Spleen (tissue), 11 donors: ENCODE data around the gene STXBP6. TPM values are rescaled to one million over a fixed set of nuclear protein-coding genes. Genes with fewer than 3 reads are reported as not detected.

Source experiments
- DNase-seq: peaks from one replicate; pipeline ENCODE4 v3.0.0-alpha.2; 2020
- H3K27ac ChIP-seq, 8 donors: fragments of 200-600 bp; sonication (generic) in 7 of 8; 1 replicate in 4 of 8; 2 replicates in 4 of 8; pipeline versions ENCODE4 v1.5.0 to v1.8.0; 2016 to 2021; ENCODE audit warnings: inconsistent platforms in 4 of 8, mild to moderate bottlenecking in 4 of 8, moderate library complexity in 1 of 8
- H3K27me3 ChIP-seq, 7 donors: fragments of 200-600 bp; sonication (generic) in 6 of 7; replicated peaks in 1 of 7; 1 replicate in 4 of 7; 2 replicates in 3 of 7; pipeline versions ENCODE4 v1.5.0 to v1.8.0; 2016 to 2021; ENCODE audit warnings: inconsistent platforms in 3 of 7, mild to moderate bottlenecking in 1 of 7
- H3K36me3 ChIP-seq, 6 donors: fragments of 200-600 bp; sonication (generic) in 5 of 6; 1 replicate in 4 of 6; 2 replicates in 2 of 6; pipeline versions ENCODE4 v1.5.0 to v1.8.0; 2016 to 2021; ENCODE audit warnings: inconsistent platforms in 2 of 6
- H3K4me1 ChIP-seq, 6 donors: fragments of 200-600 bp; sonication (generic) in 5 of 6; 1 replicate in 3 of 6; 2 replicates in 3 of 6; pipeline versions ENCODE4 v1.5.0 to v1.8.0; 2016 to 2021; ENCODE audit warnings: inconsistent platforms in 3 of 6
- H3K4me3 ChIP-seq, 8 donors: fragments of 200-600 bp; sonication (generic) in 7 of 8; 1 replicate in 4 of 8; 2 replicates in 4 of 8; pipeline versions ENCODE4 v1.5.0 to v1.8.0; 2016 to 2021; ENCODE audit warnings: inconsistent platforms in 4 of 8, mild to moderate bottlenecking in 4 of 8, moderate library complexity in 2 of 8
- H3K9me3 ChIP-seq, 8 donors: fragments of 200-600 bp; sonication (generic) in 7 of 8; 1 replicate in 4 of 8; 2 replicates in 4 of 8; pipeline versions ENCODE4 v1.5.0 to v1.8.0; 2016 to 2021; ENCODE audit warnings: inconsistent platforms in 4 of 8
- POLR2A ChIP-seq, 3 donors: fragments of 450-650 bp; IDR thresholded peaks; one replicate each; pipeline ENCODE4 v1.5.1; 2017; ENCODE audit warnings: antibody characterized with exemption in 3 of 3, mild to moderate bottlenecking in 1 of 3
- POLR2AphosphoS5 ChIP-seq, 3 donors: sonication (generic); formaldehyde crosslinking; IDR thresholded peaks; one replicate each; pipeline ENCODE4 v1.5.1; 2017; ENCODE audit warnings: antibody characterized with exemption in 3 of 3
- WGBS, 5 donors: extraction: QIAGEN DNeasy Blood & Tissue Kit in 3 of 5; methylation state at CpG; one replicate each; pipeline versions ENCODE4 v1.1.5 to v1.1.7; 2013 to 2018; 5-methylcytosine and 5-hydroxymethylcytosine counted together
- intact Hi-C: fragments of 100-400 bp; cut with DNase I; formaldehyde crosslinking; loops from one replicate; pipeline ENCODE4 v1.15.0; 2023; ENCODE audit warnings: low total_unique reads
- polyA plus RNA-seq, 3 donors: library from polyadenylated mRNA; stranded (reverse); fragments of 200-250 nt; gene quantifications; one replicate each; pipeline ENCODE4 v1.2.1, GENCODE V29; 2013
- total RNA-seq, 7 donors: library from RNA; depleted of rRNA in 3 of 7; stranded (reverse); fragments of >200 nt in 3 of 7; fragmentation: NEBNext Ultra II Directional in 4 of 7; extraction: Animal tissue kit (Norgen Biotek cat#: 25700) in 4 of 7; gene quantifications; one replicate each; pipeline versions ENCODE4 v1.1.0 to v1.2.1, GENCODE V29; 2016 to 2021
- TF ChIP-seq, protein P1 (sequence below), 11 experiments: fragments of 200-600 bp in 7 of 11; fragments of 450-650 bp in 4 of 11; sonication (generic) in 4 of 11; IDR thresholded peaks in 8 of 11; conservative IDR thresholded peaks in 3 of 11; 1 replicate in 7 of 11; 2 replicates in 4 of 11; pipeline versions ENCODE4 v1.4.0 to v1.8.0; 2016 to 2021; ENCODE audit warnings: antibody characterized with exemption in 11 of 11, inconsistent platforms in 4 of 11, mild to moderate bottlenecking in 1 of 11
- donor health status: healthy with polysubstance abuse.
- donor health status: DM: no; HTN: no; CAD: no; lungs with moderate emphysema.
- donor health status: DM: no; HTN: no; CAD: no.
- donor health status: Bipolar disorder and iron deficiency.
- donor health status: healthy.
- donor health status: DM: no; HTN: no; CAD: no.
- donor health status: DM: yes; HTN: yes; CAD: no.

STXBP6 gene
- total and polyA plus RNA-seq, 10 donors, result 0.76 to 1.4 (median 0.87) TPM

DNA sequence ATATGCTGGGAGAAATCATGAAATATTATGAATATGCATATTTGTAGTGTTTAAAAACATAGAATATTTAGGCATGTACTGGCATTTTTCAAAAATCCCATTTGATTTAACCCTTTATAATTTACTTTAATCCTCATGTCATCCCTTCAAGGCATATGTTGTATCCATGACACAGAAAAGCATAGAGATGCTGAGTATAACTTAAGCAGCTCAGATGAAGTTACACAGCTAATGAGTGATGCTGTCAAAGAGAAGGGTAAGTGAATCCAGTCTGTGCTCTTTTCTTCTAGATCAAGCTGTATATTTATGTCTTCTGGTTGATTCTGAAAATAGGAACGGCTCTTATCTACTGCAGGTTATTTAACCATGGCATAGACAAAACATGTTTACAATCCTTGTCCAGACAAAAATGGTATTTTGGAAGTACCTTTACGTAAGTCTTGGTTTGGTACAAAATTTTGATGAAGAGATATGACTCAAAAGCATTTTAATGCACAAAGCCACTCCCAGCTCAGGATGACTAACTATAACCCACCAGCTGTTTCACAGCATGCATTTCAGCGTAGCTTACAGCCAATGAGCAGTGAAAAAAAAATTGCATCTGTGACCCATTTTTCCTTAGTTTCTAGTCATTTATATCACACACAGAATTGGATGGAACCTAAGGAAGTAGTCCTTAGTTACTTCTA is 201.7 kb downstream of the STXBP6 start:
- TF ChIP-seq POLR2A (IDR thresholded peaks at IDR 0.05) (no peak), POLR2AphosphoS5 (IDR thresholded peaks at IDR 0.05) (no peak)
- TF ChIP-seq, protein P1, sequence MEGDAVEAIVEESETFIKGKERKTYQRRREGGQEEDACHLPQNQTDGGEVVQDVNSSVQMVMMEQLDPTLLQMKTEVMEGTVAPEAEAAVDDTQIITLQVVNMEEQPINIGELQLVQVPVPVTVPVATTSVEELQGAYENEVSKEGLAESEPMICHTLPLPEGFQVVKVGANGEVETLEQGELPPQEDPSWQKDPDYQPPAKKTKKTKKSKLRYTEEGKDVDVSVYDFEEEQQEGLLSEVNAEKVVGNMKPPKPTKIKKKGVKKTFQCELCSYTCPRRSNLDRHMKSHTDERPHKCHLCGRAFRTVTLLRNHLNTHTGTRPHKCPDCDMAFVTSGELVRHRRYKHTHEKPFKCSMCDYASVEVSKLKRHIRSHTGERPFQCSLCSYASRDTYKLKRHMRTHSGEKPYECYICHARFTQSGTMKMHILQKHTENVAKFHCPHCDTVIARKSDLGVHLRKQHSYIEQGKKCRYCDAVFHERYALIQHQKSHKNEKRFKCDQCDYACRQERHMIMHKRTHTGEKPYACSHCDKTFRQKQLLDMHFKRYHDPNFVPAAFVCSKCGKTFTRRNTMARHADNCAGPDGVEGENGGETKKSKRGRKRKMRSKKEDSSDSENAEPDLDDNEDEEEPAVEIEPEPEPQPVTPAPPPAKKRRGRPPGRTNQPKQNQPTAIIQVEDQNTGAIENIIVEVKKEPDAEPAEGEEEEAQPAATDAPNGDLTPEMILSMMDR (IDR thresholded peaks at IDR 0.05 in 8 of 11, conservative IDR thresholded peaks at IDR 0.05 in 3 of 11), result no peak
- WGBS, 5 donors, result 70 to 91% (median 82%) methylated on average over 3 of the region's 3 CpGs
- Histone ChIP-seq H3K4me3 (no peak overlapping the region), H3K4me1 (no peaks in the 10 kb centered on the region), H3K27ac (no peak overlapping the region), H3K27me3 (peaks cover 0 to 4% (median 0%) of the 10 kb centered on the region in 7 donors), H3K36me3 (no peaks in the 10 kb centered on the region), H3K9me3 (no peaks in the 10 kb centered on the region)
- DNase-seq, result no peak
- intact Hi-C loops, result no loop called here

DNA sequence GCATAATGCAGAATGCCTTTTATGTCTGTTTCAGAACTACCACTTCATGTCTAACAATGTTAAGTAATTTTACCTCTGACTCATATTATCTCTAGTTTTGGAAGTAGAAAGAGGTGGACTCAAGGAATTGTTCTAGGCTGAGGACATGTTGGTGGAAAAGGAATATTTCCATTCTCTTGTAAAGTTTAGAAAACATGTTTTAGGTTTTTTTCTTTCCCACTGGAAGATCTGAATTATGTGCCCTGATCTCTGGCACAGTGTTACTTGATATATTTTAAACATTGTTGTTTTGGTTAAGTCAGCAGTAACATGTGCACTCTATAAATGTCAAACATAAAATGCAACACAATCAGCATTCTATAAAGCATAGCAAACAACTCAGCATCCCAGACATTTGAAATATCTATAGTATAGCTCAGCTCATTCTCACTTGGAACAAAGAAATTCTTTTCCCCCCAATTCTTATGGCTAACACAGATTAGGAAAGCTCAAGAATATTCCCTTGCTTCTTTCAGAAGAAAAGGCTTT is 202.3 kb downstream of the STXBP6 start:
- Histone ChIP-seq H3K9me3 (no peaks in the 10 kb centered on the region), H3K4me1 (no peaks in the 10 kb centered on the region), H3K4me3 (no peak overlapping the region), H3K27ac (no peak overlapping the region), H3K36me3 (no peaks in the 10 kb centered on the region), H3K27me3 (no peaks in the 10 kb centered on the region)
- TF ChIP-seq POLR2A (IDR thresholded peaks at IDR 0.05) (no peak), POLR2AphosphoS5 (IDR thresholded peaks at IDR 0.05) (no peak)
- TF ChIP-seq, protein P1 (IDR thresholded peaks at IDR 0.05 in 8 of 11, conservative IDR thresholded peaks at IDR 0.05 in 3 of 11), result no peak
- intact Hi-C loops, result no loop called here
- no peak for DNase-seq

DNA sequence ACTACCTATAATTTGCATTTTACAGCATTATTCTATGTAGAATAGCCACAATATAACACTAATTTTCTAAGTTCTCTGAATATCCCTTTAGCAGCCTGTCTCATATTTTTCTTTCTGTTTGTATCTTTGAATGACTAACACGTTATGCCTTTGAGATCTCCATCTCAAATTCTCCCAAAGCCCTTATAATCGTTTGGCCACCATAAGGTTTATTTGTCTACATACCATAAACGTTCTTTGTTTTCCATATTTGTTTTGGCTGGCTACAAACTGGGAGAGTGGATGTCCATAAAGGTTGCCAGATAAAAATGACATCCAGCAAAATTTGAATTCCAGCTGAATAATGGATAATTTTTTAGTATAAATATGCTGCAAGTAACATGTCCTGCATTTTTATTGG is 203.7 kb downstream of the STXBP6 start:
- H3K36me3 ChIP-seq, result no peaks in the 10 kb centered on the region
- DNase-seq, result no peak
- no peaks in the 10 kb centered on the region for H3K4me1 ChIP-seq
- TF ChIP-seq POLR2AphosphoS5 (IDR thresholded peaks at IDR 0.05) (no peak), POLR2A (IDR thresholded peaks at IDR 0.05) (no peak)
- TF ChIP-seq, protein P1 (IDR thresholded peaks at IDR 0.05 in 8 of 11, conservative IDR thresholded peaks at IDR 0.05 in 3 of 11), result no peak
- intact Hi-C loops, result no loop called here
- H3K9me3 ChIP-seq, result no peaks in the 10 kb centered on the region
- no peaks in the 10 kb centered on the region for H3K27me3 ChIP-seq
- no peak overlapping the region for H3K27ac ChIP-seq
- 75 to 86% (median 82%) methylated on average over 3 of the region's 3 CpGs for WGBS, 5 donors
- no peak overlapping the region for H3K4me3 ChIP-seq

DNA sequence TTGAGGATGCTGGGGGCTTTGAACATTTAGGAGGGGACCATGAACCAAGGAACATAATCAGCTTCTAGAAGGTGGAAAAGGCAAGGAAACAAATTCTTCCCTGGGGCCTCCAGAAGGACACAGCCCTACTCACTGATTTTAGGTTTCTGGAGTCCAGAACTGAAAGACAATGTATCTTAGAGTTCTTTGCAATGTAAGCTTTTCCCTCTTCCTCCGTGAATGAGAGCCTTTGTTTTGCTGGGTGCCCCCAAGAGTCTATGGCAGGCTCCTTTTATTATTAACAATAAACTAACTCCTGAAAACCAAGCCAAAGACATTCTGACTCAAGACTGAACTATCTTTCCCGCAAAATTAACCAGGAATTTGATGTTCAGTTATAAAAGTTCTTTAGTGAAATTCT is 204.1 kb downstream of the STXBP6 start:
- 84 to 95% (median 88%) methylated on average over 2 of the region's 2 CpGs for WGBS, 5 donors

More for the DNA sequence above, 204.1 kb downstream of the STXBP6 start:
- Histone ChIP-seq H3K9me3 (no peaks in the 10 kb centered on the region), H3K36me3 (no peaks in the 10 kb centered on the region), H3K4me1 (no peaks in the 10 kb centered on the region), H3K27ac (no peak overlapping the region), H3K4me3 (no peak overlapping the region), H3K27me3 (no peaks in the 10 kb centered on the region)
- no peak for DNase-seq
- intact Hi-C loops, result no loop called here
- TF ChIP-seq POLR2AphosphoS5 (IDR thresholded peaks at IDR 0.05) (no peak), POLR2A (IDR thresholded peaks at IDR 0.05) (no peak)
- TF ChIP-seq, protein P1 (IDR thresholded peaks at IDR 0.05 in 8 of 11, conservative IDR thresholded peaks at IDR 0.05 in 3 of 11), result no peak
